Immature natural killer cell (primary cell): Measurements from ENCODE around the gene WDR5B. TPM values are rescaled to one million over a fixed set of nuclear protein-coding genes. Genes with fewer than 3 reads are reported as not detected.
"Not testable (repeated sequence)": the region's sequence is repeated elsewhere in the genome, so short reads cannot be mapped to it uniquely, and the experiment has no call there.

Experiments
- DNase-seq, 3 donors: peaks; one replicate each; pipeline ENCODE4 v3.0.0; 2022; ENCODE audit warnings: mixed read lengths in 1 of 3
- H3K27ac Mint-ChIP-seq, 6 donors: one replicate each; pipeline ENCODE4 v1.8.0; 2020; ENCODE audit warnings: mixed read lengths in 6 of 6, mild to moderate bottlenecking in 5 of 6, inconsistent platforms in 4 of 6, moderate library complexity in 3 of 6
- H3K27me3 Mint-ChIP-seq, 3 donors: one replicate each; pipeline ENCODE4 v1.8.0; 2020 to 2021; ENCODE audit warnings: low read depth in 3 of 3, mild to moderate bottlenecking in 3 of 3, mixed read lengths in 3 of 3, moderate library complexity in 3 of 3, inconsistent platforms in 1 of 3
- H3K36me3 Mint-ChIP-seq, 3 donors: one replicate each; pipeline ENCODE4 v1.8.0; 2020; ENCODE audit warnings: mixed read lengths in 3 of 3, inconsistent platforms in 2 of 3, mild to moderate bottlenecking in 2 of 3
- H3K4me1 Mint-ChIP-seq, 2 donors: one replicate each; pipeline ENCODE4 v1.8.0; 2020; ENCODE audit warnings: inconsistent platforms in 2 of 2, mild to moderate bottlenecking in 2 of 2, mixed read lengths in 2 of 2, moderate library complexity in 1 of 2
- H3K4me3 Mint-ChIP-seq, 5 donors: one replicate each; pipeline ENCODE4 v1.8.0; 2020; ENCODE audit warnings: mild to moderate bottlenecking in 5 of 5, mixed read lengths in 5 of 5, inconsistent platforms in 3 of 5, moderate library complexity in 3 of 5
- H3K9me3 Mint-ChIP-seq, 6 donors: one replicate each; pipeline ENCODE4 v1.8.0; 2020; ENCODE audit warnings: mild to moderate bottlenecking in 6 of 6, mixed read lengths in 6 of 6, inconsistent platforms in 4 of 6, moderate library complexity in 3 of 6
- polyA plus RNA-seq, 3 donors: library from polyadenylated mRNA; unstranded; fragments of 300-500 nt; fragmentation: Illumina TruSeq; gene quantifications; one replicate each; pipeline ENCODE4 v1.2.3, GENCODE V29; 2021

The WDR5B gene
- polyA plus RNA-seq, 3 donors from 2014 or later, result 0.70 to 2.2 (median 1.3) TPM

DNA sequence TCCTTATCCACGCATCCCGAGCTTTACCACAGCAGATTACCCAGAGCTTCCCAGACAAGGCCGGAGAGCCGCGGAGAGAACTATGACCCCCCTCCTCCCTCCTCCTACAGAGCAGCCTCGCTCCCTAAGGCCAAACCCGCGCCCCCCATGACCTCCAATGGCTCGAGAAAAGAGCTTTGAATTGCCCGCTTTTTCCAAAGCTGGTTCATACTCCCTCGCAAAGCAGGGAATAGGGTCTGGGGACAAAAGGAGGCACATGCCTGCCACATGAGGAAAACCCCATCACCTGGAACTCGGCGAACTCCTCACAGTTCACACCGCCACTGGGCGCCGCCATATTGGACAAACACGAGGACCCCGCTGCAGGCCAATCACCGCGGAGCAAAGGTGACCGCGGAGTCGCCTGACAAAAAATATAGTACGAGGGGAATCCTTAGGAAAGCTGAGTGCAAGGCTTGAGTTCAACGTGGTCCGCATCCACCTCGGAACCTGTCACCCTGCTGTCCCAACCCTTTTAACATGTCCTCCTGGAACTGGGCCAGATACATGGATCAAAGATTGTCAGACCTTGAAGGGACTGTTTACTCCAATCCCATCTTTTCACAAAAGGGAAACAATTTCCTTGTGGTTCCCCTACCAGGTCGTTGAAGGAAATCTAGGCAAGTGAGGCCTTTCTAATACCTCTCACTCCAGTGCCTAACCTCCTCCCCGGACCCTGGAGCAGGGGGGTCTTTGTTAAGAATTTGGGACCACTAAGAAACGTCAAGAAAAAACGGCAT is 32.8 kb downstream of the WDR5B start, which contains the start of gene MIX23:
MIX23 (minus strand) TSS at position 344 of the 779 bp plus-strand sequence; CDS start at position 337, 7 bp downstream.
- Mint-ChIP-seq H3K4me1 (peaks cover 25 to 42% of the 10 kb centered on the region in 2 donors), H3K4me3 (peak within 1 kb of the TSS; percentile 90 to 97 (median 94)), H3K36me3 (peaks cover 0 to 4% (median 4%) of the 10 kb centered on the region in 3 donors), H3K27me3 (peaks cover 0 to under 1% (median 0%) of the 10 kb centered on the region in 3 donors), H3K9me3 (no peaks in the 10 kb centered on the region), H3K27ac (peak within 1 kb of the TSS; percentile 77 to 96 (median 93))
- DNase-seq, result peak; percentile 79 to 80 (median 79)

DNA sequence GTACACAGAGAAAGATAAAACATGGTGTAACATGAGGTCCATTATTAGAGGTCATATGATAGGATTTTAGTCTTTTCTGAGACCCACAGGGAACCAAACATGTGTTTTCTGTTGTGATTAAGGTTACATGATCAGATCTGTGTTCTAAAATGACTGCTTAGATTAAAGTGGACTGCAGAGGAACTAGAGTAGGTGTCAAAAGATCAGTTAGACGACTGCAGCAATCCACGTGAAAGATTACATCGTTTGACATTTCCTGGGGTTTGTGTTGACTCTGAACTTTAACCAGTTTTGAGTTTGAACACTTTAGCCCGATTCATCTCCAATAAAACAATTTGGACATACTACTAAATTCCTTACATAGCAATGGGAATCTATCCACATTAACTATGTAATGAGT is 37.9 kb downstream of the WDR5B start:
- Mint-ChIP-seq H3K27me3 (no peaks in the 10 kb centered on the region), H3K9me3 (no peaks in the 10 kb centered on the region), H3K4me1 (peaks cover 10 to 17% of the 10 kb centered on the region in 2 donors), H3K4me3 (no peak overlapping the region), H3K36me3 (peaks cover 0 to 9% (median 0%) of the 10 kb centered on the region in 3 donors), H3K27ac (no peak overlapping the region)
- DNase-seq, result no peak

GRCh38 chr3:122374034-122374433 is 41.8 kb downstream of the WDR5B start:
- no peak overlapping the region for H3K4me3 Mint-ChIP-seq
- no peaks in the 10 kb centered on the region for H3K4me1 Mint-ChIP-seq
- H3K27me3 Mint-ChIP-seq, result no peaks in the 10 kb centered on the region
- DNase-seq, result no peak
- H3K36me3 Mint-ChIP-seq, result peaks cover 4 to 16% (median 5%) of the 10 kb centered on the region in 3 donors
- H3K27ac Mint-ChIP-seq, result peak overlapping the region in 1 of 6 donors; percentile 16
- H3K9me3 Mint-ChIP-seq, result no peaks in the 10 kb centered on the region

DNA sequence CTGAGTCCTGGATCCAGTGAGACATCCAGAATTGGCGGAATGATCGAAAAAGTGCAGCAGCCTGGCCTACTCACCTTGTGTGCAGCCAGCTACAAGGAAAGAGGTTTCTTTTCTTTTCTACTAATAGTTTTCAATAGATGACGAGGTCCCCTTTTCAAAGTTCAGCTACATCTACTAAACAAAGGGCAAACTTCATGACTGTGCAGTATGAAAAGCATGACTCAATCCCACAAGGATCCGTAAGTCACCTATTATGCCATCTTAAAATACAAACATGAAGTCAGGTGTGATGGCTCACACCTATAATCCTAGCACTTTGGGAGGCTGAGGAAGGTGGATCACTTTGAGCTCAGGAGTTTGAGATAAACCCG is 49.5 kb downstream of the WDR5B start:
- H3K27ac Mint-ChIP-seq, result no peak overlapping the region
- H3K9me3 Mint-ChIP-seq, result no peaks in the 10 kb centered on the region
- H3K4me1 Mint-ChIP-seq, result no peaks in the 10 kb centered on the region
- DNase-seq, result no peak
- no peak overlapping the region for H3K4me3 Mint-ChIP-seq
- no peaks in the 10 kb centered on the region for H3K27me3 Mint-ChIP-seq
- peaks cover 16 to 26% (median 24%) of the 10 kb centered on the region in 3 donors for H3K36me3 Mint-ChIP-seq

- not testable (repeated sequence) for H3K9me3 Mint-ChIP-seq, H3K4me1 Mint-ChIP-seq, DNase-seq, H3K4me3 Mint-ChIP-seq, H3K27ac Mint-ChIP-seq, H3K27me3 Mint-ChIP-seq
- peaks cover 12 to 23% (median 21%) of the 10 kb centered on the region in 3 donors for H3K36me3 Mint-ChIP-seq
These were observed 50.1 kb downstream of the WDR5B start for GRCh38 chr3:122365582-122366378.

- no peak for DNase-seq
- no peaks in the 10 kb centered on the region for H3K4me1 Mint-ChIP-seq
- no peaks in the 10 kb centered on the region for H3K9me3 Mint-ChIP-seq
- H3K36me3 Mint-ChIP-seq, result peaks cover 16 to 26% (median 21%) of the 10 kb centered on the region in 3 donors
- no peak overlapping the region for H3K4me3 Mint-ChIP-seq
- no peak overlapping the region for H3K27ac Mint-ChIP-seq
- H3K27me3 Mint-ChIP-seq, result no peaks in the 10 kb centered on the region
These were observed 50.8 kb downstream of the WDR5B start for GRCh38 chr3:122365073-122365472.

GRCh38 chr3:122364490-122364889 is 51.4 kb downstream of the WDR5B start:
- Mint-ChIP-seq H3K9me3 (no peaks in the 10 kb centered on the region), H3K27ac (no peak overlapping the region), H3K4me3 (no peak overlapping the region), H3K4me1 (no peaks in the 10 kb centered on the region), H3K27me3 (no peaks in the 10 kb centered on the region), H3K36me3 (peaks cover 16 to 26% (median 21%) of the 10 kb centered on the region in 3 donors)
- DNase-seq, result no peak

Other genes with a start within 250 kb of the WDR5B start
- not detected for gene CASR, start 232.4 kb downstream of the WDR5B start, polyA plus RNA-seq
- gene CSTA, start 90.8 kb downstream of the WDR5B start, polyA plus RNA-seq, result 1 to 10 TPM in 2 of 3 donors, under 1 TPM in 1; 0.63 to 4.1 (median 1.5) TPM
- gene MIX23, start 32.8 kb downstream of the WDR5B start, polyA plus RNA-seq, result 10 to 100 TPM in 2 of 3 donors, 1 to 10 TPM in 1; 1.9 to 17.1 (median 12.7) TPM
- 10 to 100 TPM; 49.0 to 65.6 (median 63.9) TPM for gene FAM162A, start 31.9 kb downstream of the WDR5B start, polyA plus RNA-seq
- 10 to 100 TPM; 42.9 to 71.8 (median 63.6) TPM for gene KPNA1, start 98.9 kb upstream of the WDR5B start, polyA plus RNA-seq
- 10 to 100 TPM; 18.1 to 43.9 (median 28.4) TPM for gene PARP9, start 148.2 kb upstream of the WDR5B start, polyA plus RNA-seq
- gene DTX3L, start 148.3 kb upstream of the WDR5B start, polyA plus RNA-seq, result 10 to 100 TPM; 15.1 to 38.3 (median 16.3) TPM
- gene PARP15, start 161.6 kb upstream of the WDR5B start, polyA plus RNA-seq, result 10 to 100 TPM in 2 of 3 donors, 1 to 10 TPM in 1; 9.4 to 17.0 (median 14.1) TPM